Pulmonary artery endothelial cell (primary cell): ENCODE measurements around the gene DENND2D. TPM values are rescaled to one million over a fixed set of nuclear protein-coding genes. Genes with fewer than 3 reads are reported as not detected.
"Not testable (repeated sequence)": the region's sequence is repeated elsewhere in the genome, so short reads cannot be mapped to it uniquely, and the experiment has no call there.

ENCODE experiments used
- DNase-seq: peaks from one replicate; pipeline ENCODE4 v3.0.0-alpha.2; 2011; ENCODE audit warnings: low read depth, low spot score
- total RNA-seq: library from RNA; depleted of rRNA; stranded (reverse); fragments of >200 nt; gene quantifications from 2 replicates; pipeline ENCODE4 v1.2.3, GENCODE V29; 2014

Gene DENND2D
- total RNA-seq, 1 donor from 2014 or later = 0.86 TPM

DNA sequence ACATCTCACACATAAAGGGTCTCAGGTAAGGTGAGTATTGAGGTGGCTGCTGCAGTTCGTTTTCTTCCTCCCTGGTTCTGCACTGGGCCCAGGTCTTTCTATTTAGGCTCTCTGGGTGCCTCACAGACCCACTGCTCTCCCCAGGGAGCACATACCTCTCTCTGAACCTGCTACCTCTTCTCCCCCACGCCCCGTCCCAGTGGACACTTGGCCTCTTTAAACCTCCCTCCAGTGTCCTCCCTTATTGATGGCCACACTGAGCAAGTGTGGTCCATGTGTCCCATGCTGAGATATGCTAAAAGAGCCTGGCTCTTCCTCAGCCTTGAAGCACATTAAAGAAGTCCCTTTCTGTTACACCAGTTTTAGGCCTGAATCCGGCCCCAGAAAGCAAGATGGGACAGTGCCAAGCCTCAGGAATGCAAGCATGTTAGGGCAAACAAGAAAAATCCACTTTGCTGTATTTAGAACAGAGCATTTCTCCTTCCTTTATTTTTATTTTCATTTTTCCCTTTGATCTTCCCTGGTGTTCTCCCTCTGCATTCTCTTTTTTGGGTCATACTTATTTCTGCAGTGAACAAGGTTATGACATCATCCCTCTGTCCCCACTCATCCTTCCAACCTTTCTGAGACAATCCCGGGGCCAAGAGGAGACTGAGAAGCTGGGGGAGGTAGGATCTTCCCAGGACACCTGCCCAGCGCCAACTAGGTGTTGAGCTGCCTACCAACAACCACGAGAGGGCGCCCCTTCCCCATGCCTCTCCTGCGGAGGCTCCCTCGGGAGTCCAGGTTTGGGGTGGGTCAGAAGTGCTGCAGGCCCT, 22.1 kb upstream of the DENND2D start:
- DNase-seq = no peak

DNA sequence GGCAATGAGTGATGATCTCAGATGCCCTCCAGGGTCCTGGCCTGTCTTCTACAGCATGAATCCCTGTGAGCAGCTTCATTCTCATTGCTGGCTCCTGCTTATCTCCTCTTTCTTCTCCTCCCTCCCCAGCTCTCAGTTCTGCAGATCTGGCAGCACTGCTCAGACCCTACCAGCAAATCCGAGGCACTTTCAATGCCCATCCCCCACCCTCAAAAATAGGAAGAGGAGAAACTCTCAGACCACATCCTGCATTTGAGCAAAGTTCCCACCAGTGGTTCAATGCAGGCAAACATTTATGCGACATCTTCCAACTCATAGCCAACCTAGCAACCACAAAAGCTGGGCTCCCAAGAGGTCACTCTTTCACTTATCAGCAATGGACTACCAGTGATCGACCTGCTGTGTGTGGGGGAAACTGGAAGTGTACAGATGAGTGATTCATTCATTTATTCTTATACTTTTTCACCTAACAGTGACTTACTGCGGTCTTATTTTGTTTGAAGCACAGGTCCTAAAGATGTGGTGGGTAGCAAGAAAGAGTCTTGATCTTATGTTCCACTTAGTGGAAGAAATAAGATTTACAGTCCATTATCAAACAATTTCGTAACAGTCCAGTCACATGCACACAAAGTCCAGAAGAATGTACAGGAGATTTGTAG, 21.3 kb upstream of the DENND2D start:
- no peak for DNase-seq

DNA sequence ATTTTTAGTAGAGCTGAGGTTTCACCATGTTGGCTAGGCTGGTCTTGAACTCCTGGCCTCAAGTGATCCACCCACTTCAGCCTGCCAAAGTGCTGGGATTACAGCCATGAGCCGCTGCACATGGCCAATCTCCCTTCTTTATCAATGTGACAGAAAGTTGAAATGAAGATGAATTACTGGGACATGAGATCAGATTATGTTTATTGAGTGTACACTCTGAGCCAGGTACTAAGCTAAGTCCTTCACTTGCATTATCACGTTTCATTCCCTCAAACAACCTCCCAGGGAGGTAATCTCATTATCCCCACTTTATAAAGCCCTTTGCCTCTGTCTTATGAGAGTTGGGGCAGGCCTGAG, 20.8 kb upstream of the DENND2D start:
- DNase-seq = no peak

DNA sequence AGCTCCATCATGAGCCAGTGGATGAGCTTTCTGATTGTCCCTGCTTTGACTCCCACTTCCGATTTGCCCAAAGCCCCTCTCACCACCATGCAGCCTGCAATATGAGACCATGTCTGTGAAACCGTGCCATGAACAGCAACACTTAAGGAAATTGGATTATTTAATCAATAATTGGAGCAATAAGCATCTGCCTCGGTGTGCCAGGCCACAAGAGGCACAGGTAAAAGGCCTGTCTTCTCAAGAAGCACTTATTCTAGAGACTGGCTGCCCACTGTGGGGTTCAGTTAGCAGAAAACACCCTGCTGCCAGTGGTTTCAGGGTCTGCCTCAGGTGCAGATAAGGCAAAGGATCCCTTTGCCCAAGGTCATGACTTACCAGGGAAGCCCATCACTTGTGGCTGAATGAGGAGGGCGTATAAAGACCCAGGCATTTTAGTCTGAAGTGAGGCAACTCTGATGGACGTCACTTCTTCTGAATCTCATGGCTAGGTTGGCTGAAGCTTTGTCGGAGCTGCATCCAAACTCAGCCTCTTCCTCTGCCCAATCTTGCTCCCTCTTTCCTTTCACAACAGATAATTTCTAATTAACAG, 19.9 kb upstream of the DENND2D start:
- DNase-seq = no peak

DNA sequence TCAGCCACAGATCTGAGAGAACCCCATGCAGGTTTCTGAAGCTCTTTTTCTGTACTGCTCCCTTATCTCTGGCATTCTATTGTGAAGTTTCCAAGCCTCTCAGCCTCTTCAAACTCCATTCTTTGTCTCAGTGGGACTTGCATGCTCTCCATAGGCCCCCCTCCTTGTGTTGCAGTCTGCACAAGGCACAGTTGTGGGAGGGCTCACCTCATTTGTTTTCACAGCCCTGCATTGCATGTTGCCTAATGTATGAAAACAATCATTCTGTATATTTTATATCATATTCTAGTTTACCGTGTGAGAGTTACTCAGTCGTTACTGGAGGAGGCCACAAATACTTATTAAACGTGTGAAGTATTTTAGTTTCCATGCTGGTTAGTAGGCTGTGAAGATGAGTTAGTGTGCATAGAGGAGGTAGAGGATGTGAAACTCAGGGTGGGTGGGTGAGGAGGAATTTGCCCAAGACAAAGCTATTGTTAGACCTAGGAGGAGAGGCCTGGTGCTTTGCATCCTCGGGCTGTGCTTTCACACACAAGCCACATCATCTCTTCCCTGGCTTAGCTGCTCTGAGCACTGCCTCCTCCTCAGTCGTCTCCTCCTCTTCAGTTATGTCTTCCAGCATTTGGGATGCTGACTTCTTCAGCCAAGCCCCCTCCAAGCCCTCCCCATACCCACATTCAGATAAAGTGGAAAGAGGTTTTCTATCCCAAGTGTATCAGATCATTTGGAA, 19.3 kb upstream of the DENND2D start:
- no peak for DNase-seq

DNA sequence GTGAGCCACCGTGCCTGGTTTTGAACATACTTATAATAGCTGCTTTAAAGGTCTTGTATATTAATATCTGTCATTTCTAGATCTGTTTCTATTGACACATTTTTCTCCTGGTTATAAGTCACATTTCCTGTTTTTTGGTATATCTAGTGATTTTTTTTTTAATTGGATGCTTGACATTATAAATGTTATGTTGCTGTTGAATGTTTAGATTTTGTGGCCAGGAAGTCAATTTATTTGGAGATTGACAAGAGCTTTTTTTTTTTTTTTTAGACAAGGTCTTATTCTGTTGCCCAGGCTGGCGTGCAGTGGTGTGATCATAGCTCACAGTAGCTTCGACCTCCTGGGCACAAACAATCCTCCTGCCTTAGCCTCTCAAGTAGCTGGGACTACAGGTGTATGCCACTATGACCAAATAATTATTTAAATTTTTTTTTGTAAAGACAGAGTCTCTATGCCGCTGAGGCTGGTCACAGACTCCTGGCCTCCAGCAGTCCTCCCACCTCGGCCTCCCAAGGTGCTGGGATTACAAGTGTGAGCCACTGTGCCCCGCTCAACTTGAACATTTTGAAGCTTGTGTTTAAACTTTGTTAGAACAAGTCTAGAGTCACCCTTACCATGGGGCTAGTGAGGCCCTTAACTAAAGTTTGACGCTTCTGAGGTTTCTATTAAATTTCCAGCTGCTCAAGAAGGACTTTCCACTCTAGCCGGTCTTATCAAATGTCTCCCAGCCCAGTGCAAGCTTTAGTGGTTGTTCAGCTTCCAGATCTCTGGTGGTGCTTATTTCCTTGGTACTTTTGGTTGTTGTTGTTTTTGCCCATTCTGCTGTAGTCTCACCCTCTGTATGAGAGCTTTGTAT, 18.5 kb upstream of the DENND2D start:
- no peak for DNase-seq

DNA sequence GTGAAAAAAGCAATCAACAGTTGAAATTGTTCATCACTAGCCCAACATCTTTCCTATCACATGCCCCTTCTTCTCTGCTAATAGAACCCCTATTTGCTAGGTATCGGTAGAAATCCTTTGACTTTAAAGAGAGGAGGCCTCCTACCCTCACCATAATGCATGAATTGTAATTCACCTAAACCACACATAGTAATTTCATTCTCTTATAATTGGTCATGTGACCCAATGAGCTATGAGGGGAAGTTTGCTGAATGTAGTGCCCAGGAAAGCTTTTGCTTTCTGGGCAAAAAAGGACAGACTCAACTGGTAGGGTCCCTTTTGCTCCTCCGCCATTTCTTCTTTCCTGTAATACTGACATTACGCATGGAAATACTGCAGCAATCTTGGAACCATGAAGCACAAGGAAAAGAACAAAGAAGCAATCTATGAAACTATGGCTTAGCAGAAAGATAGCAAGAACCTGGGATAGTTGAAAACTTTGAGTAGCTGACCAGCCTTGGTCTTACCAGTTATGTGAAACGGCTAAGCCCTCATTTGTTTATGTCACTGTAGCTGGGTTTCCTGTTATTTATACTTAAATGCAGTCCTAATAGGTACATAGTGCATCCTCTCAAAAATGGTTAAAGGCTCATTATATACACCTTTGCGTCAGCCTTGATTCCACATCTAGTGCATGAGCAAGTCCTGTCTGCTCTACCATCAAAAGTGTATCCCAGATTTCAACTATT, 16.9 kb upstream of the DENND2D start:
- no peak for DNase-seq

DNA sequence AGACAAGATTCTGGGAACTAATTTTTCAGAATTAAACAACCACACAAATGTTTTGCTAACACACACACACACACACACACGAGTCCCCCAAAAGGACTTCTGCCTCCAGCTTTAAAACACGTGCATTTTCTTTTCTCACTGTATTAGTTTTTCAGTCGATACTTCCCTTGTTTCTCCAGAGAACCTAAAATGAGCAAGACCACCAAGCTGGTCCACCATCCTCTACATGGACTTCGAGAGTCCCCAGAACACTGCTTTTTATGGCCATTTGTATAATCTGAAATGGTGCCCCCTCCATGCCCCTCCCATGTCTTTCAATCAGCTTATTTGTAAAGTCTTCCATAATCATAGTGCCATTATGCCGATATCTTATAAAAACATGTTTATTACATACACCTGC, 16.3 kb upstream of the DENND2D start:
- DNase-seq = no peak

DNA sequence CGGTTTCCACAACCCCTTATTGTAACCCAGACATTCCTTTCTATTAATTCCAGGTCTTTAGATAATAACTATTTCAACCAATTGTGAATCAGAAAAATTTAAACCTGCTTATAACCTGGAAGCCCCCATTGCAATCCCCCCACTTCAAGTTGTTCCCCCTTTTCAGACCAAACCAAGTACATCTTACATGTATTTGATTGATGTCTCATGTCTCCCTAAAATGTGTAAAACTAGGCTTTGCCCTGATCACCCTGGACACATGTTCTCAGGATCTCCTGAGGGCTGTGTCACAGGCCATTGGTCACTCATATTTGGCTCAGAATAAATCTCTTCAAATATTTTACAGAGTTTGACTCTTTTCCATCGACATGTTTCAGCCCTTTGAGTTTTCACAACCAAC, 14.8 kb upstream of the DENND2D start:
- not testable (repeated sequence) for DNase-seq

DNA sequence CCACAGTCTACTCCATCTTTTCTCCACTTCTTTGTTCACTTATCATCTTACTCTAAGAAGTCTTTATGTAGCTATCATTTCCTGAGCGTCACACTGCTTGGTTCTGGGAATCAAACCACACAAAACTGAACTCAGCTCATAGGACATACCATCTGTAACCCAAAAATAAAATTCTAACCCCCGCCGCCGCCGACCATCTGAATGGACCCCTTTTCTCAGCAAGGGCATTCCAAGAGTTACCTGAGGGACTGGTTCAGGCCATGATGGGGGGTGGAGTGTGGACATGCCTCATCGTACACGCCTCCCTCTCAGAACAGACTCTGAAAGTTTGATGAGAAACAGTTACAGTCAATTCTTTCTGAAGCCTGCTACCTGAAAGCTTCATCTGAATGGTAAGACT, 14.4 kb upstream of the DENND2D start:
- DNase-seq = no peak

DNA sequence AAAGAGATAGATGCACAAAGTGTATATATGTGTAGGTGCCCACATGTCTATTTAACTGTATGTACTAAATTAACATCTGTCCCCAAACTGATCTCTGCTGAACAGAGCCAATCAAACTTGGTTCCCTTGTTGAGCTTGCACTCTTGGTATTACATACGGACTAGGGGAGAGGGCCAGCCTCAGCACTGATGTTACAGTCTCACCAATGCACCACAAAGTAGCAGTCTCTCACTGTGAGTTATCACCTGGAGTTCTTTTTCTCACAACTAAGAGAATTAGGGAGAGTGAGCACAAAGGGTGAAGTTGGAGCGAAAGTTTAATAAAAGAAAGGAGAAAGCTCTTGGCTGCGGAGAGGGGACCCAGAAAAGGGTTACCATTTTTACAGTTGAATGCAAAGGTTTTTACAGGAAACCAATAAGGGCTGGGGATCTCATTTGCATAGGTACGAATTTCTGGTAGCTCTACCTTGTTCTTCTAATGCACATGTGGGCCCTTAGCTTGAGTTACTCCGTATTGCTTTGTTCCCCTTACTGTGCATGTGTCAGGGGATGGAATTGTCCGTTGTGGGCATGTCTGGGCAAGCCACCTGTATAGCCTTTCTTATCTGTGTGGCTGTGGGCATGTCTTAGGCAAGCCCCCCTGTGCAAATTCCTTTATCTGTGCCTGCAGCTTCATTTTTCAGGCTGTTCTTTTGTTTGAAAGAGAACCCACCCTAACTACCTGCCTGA, 13.8 kb upstream of the DENND2D start:
- no peak for DNase-seq

DNA sequence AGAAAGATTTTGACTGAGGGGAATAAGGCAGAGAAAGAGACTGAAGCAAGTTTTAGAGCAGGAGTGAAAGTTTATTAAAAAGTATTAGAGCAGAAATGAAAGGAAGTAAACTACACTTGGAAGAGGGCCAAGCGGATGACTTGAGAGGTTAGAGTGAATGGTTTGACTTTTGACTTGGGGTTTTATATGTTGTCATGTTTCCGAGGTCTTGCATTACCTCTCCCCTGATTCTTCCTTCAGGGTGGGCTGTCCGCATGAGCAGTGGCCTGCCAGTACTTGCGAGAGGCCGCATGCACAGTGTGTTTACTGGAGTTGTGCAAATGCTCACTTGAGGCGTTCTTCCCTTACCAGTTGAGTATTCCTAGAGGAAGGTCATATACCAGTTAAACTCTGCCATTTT, 13.0 kb upstream of the DENND2D start:
- no peak for DNase-seq

DNA sequence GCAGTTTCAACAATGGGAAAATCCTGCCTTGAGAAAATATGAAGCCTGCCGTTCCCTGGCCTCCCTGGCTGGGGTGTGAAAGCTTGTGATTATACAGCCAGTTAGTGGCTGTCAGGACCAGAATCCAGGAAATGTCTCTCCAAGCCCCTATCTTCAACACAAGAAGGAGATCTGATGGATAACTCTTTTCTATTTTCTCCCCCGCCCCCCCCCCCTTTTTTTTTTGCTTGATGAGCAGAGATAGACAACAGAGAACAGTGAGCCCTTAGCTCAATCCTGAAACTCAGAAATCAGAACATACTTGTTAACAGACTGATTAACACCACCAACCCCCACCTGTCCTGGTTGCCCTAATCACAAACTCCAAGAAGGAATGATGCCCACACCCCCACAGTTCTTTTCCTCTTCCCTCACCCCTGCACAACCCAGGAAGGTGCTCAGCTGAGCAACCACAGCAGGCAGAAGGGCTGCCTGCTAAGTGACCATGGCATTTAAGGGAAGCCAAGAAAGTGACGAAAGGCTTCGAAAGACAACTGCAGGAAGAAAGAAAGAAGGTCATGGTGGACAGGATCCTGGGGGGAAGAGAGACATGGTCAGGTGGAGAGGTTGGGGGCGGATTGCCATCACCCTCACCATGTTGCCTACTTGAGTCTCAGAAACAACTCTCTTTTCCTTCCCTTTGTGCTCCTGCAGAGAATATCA, 12.3 kb upstream of the DENND2D start:
- DNase-seq = no peak

DNA sequence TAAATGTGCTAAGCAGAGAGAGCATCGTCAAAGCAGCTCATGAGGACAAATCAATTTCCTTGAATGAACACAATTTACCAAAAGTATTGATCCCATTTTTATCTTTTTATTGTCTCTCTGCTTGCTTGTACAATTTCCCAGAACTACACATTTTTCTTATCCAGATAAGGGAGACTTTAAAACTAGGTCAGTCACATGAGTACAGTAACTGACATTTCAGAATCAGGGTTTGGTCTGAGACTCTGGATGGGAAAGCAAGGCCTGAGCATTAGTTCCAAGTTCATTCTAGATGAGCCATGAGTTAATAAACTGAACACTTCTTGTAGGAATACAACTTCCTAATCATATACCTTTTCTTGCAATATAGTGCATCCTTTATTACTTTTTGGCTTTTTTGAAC, 11.5 kb upstream of the DENND2D start:
- DNase-seq = no peak

DNA sequence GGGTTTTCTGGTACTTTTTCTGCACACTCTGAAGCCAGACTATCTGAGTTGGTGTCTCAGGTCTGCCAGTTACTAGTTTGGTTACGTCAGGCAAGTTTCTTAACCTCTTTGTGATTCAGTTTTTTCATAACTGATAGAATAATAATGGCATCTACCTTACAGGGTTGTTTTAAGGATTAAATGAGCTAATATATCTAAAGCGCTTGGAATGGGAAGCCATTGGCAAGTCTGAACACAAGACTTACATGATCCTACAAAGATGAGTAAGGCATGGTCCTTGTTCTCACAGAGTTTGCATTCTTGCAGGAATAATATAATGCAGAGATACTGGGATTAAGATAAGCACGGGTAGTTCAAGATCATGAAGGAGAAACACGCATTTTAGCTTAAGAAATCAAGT, 9.2 kb upstream of the DENND2D start:
- DNase-seq = no peak

DNA sequence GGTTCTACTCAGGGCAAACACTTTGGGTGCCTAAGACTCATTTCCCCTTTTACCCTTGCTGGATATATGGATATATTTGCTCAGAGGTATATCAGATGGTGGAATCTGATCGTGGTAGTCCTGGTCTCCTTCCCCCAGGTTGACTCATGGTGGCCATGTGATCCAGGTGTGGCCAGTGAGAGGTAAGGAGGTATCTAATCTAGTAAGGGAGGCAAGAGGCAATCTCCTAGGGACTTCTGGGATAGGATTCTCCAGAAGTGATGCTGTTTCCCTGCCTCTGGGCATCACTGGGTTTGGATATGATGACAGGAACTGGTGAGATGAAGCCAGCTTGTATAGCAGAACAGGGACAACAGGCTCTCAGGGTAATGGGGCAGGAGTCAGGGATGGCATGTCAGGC, 8.5 kb upstream of the DENND2D start:
- DNase-seq = no peak

DNA sequence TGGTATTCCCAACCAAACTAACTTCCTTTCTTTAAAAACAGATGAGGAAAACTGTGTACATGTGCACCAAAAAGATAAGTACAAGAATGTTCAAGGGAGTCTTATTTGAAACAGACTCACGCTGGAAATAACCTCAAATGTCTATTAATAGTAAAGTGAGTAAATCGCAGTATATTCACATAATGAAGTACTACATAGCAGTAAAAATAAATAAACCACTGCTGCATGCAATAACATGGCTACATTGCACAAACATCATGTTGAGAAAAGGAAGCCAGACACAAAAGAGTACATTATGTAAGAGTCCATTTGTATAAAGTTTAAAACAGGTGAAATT, 5.2 kb upstream of the DENND2D start:
- DNase-seq = no peak

DNA sequence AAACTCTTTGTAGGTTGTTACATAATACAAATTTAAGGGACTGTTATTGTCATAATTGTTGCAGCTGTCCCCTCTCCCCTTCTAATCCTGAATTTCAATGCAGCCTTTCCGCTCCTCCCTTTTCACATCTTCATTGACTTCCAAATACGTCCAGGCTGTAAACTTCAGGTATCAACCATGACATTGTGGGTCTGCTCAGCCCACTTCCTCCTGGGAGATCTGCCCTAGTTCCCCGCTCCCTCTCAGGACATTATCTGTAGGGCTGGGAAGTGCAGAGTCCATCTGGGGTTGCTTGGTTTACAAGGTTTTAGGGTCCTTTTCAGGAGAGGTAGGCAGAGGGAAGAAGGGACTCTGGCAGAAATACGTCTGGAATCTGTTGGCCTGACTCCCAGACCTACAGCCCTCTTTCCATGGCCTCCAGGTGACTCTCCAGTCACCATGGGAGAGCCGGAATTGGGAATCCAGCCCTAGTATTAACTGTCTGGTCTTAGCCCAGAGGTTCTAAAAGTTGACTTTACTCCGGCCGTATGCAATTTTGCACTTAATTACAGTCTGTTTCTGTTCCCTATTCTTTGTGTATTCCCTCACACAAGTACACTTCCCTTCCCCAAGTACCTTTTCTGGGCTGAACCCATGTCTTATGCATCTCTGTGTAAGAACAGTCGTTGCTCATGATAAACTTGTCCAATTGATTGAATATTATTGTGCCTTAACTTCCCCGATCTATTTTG, 4.7 kb upstream of the DENND2D start:
- no peak for DNase-seq
